GM12878 (cell line): Measurements from ENCODE around the gene AXIN1. TPM values are rescaled to one million over a fixed set of nuclear protein-coding genes. Genes with fewer than 3 reads are reported as not detected.

Source experiments
- ATAC-seq: fragments of 200-7000 bp; cut with Tn5 transposase; 3 replicates; pipeline ENCODE4 v1.9.1; 2020; ENCODE audit warnings: mild to moderate bottlenecking, moderate library complexity
- BruUV-seq: library from RNA; stranded (reverse); fragments of 400-500 nt; replicated peaks from 2 replicates; lab custom pipeline; 2021; lab: Mats Ljungman, UMichigan
- CTCF ChIA-PET: fragments of 300-600 bp; sonication (Branson Sonifier 250); formaldehyde crosslinking; extraction: SDS; loops from one replicate; lab custom pipeline; 2021; ENCODE audit warnings: inconsistent platforms; lab: Yijun Ruan, JAX
- POLR2A ChIA-PET: fragments of 350-600 bp; formaldehyde crosslinking; extraction: SDS; loops from one replicate; lab custom pipeline; 2021; ENCODE audit warnings: inconsistent platforms; lab: Charles Lee
- RAD21 ChIA-PET: fragments of 300-600 bp; sonication (Branson Sonifier 250); formaldehyde crosslinking; loops from one replicate; lab custom pipeline; 2023; ENCODE audit warnings: antibody characterized with exemption; ENCODE audit not compliant: unreplicated experiment; lab: Charles Lee
- SMC1A ChIA-PET: fragments of 300-600 bp; sonication (Branson Sonifier 250); formaldehyde crosslinking; loops from one replicate; lab custom pipeline; 2023; ENCODE audit not compliant: unreplicated experiment, uncharacterized antibody; lab: Charles Lee
- DNase-seq: peaks from one replicate; pipeline ENCODE4 v3.0.0-alpha.2; 2011; ENCODE audit warnings: low read depth, low spot score
- FAIRE-seq: peaks from 3 replicates; lab custom pipeline; 2011; peaks lifted over from hg19 to GRCh38; lab: Jason Lieb, UNC
- H2AFZ ChIP-seq: 2 replicates; pipeline ENCODE4 v1.6.0; 2011; ENCODE audit warnings: low read depth, low read length, control low read depth; ENCODE audit not compliant: control insufficient read depth
- H3K27ac ChIP-seq: 2 replicates; pipeline ENCODE4 v1.5.1; 2011; ENCODE audit warnings: control low read depth; ENCODE audit not compliant: control insufficient read depth, insufficient read depth
- H3K27me3 ChIP-seq, 2 experiments: replicated peaks in 1 of 2; 2 replicates each; pipeline versions ENCODE4 v1.6.0 to v1.6.1; 2011; ENCODE audit warnings: low read length in 1 of 2; ENCODE audit not compliant: control insufficient read depth in 2 of 2, insufficient read depth in 2 of 2
- H3K36me3 ChIP-seq, 2 experiments: 2 replicates each; pipeline ENCODE4 v1.5.1; 2011; ENCODE audit warnings: low read length in 1 of 2; ENCODE audit not compliant: control insufficient read depth in 2 of 2, insufficient read depth in 2 of 2
- H3K4me1 ChIP-seq: 2 replicates; pipeline ENCODE4 v1.6.1; 2011; ENCODE audit warnings: mild to moderate bottlenecking, low read length, moderate library complexity, mixed read lengths; ENCODE audit not compliant: control insufficient read depth, insufficient read depth
- H3K4me2 ChIP-seq: 2 replicates; pipeline ENCODE4 v1.6.0; 2011; ENCODE audit warnings: control low read depth; ENCODE audit not compliant: control insufficient read depth, insufficient read depth
- H3K4me3 ChIP-seq: fragments of 200-600 bp; sonication (generic); 2 replicates; pipeline ENCODE4 v1.5.1; 2016
- H3K79me2 ChIP-seq: 2 replicates; pipeline ENCODE4 v1.6.0; 2011; ENCODE audit warnings: low read length; ENCODE audit not compliant: control insufficient read depth, insufficient read depth
- H3K9ac ChIP-seq: 2 replicates; pipeline ENCODE4 v1.8.0; 2011; ENCODE audit warnings: low read length, control low read depth, mixed read lengths; ENCODE audit not compliant: control insufficient read depth, insufficient read depth
- H3K9me3 ChIP-seq: replicated peaks from 3 replicates; pipeline ENCODE4 v1.5.1; 2011; ENCODE audit warnings: mild to moderate bottlenecking, low read length; ENCODE audit not compliant: control insufficient read depth, insufficient read depth
- H4K20me1 ChIP-seq: 2 replicates; pipeline ENCODE4 v1.6.0; 2011; ENCODE audit not compliant: control insufficient read depth, insufficient read depth
- ATF3 ChIP-seq: IDR thresholded peaks from 2 replicates; pipeline ENCODE4 v1.6.1; 2011; ENCODE audit warnings: low read depth, mild to moderate bottlenecking, low read length, moderate library complexity, borderline replicate concordance; ENCODE audit errors: extremely low read depth
- BHLHE40 ChIP-seq, 2 experiments: fragments of 450-650 bp in 1 of 2; IDR thresholded peaks; 2 replicates each; pipeline ENCODE4 v1.6.1; 2011 to 2017; ENCODE audit warnings: low read depth in 2 of 2, borderline replicate concordance in 1 of 2, improper control_type of control experiment in 1 of 2, low read length in 1 of 2, mild to moderate bottlenecking in 1 of 2
- EGR1 ChIP-seq, 2 experiments: IDR thresholded peaks; 1 replicate in 1 of 2; 2 replicates in 1 of 2; pipeline ENCODE4 v1.6.1; 2011 to 2012; ENCODE audit warnings: low read depth in 2 of 2, low read length in 2 of 2, borderline replicate concordance in 1 of 2, mild to moderate bottlenecking in 1 of 2, moderate library complexity in 1 of 2
- EZH2 ChIP-seq: IDR thresholded peaks from 2 replicates; pipeline ENCODE4 v1.6.1; 2012; ENCODE audit warnings: low read depth, mild to moderate bottlenecking, control low read depth, inconsistent platforms, low read length, borderline replicate concordance; ENCODE audit not compliant: control insufficient read depth
- IRF4 ChIP-seq: IDR thresholded peaks from 2 replicates; pipeline ENCODE4 v1.6.1; 2011; ENCODE audit warnings: low read depth, low read length
- MYC ChIP-seq: IDR thresholded peaks from 2 replicates; pipeline ENCODE4 v1.6.1; 2011; ENCODE audit warnings: mild to moderate bottlenecking, low read length, moderate library complexity, inconsistent platforms; ENCODE audit not compliant: insufficient read depth, insufficient replicate concordance, insufficient read length, severe bottlenecking
- NRF1 ChIP-seq: conservative IDR thresholded peaks from 2 replicates; pipeline ENCODE4 v1.6.1; 2011; ENCODE audit warnings: mild to moderate bottlenecking, low read depth, low read length, improper control_type of control experiment
- PRDM15 ChIP-seq: fragments of 450-650 bp; formaldehyde crosslinking; IDR thresholded peaks from 2 replicates; pipeline ENCODE4 v1.4.0; 2020; ENCODE audit warnings: mild to moderate bottlenecking, moderate library complexity
- YY1 ChIP-seq: IDR thresholded peaks from 2 replicates; pipeline ENCODE4 v1.6.1; 2011; ENCODE audit warnings: low read depth, mild to moderate bottlenecking, low read length
- ZNF592 ChIP-seq: fragments of 450-650 bp; IDR thresholded peaks from 2 replicates; pipeline ENCODE4 v1.6.1; 2017; ENCODE audit warnings: mild to moderate bottlenecking, moderate library complexity
- WGBS: methylation state at CpG from one replicate; pipeline ENCODE4 v1.1.6; 2016; ENCODE audit warnings: low lambda C conversion rate; ENCODE audit not compliant: insufficient replicate concordance, insufficient coverage; ENCODE audit errors: missing lambda C conversion rate; 5-methylcytosine and 5-hydroxymethylcytosine counted together
- in situ Hi-C: fragments of 300-500 bp; cut with MboI; formaldehyde crosslinking; loops from 9 replicates; pipeline ENCODE4 v1.14.3; 2018; ENCODE audit warnings: mixed read lengths
- intact Hi-C: fragments of 100-400 bp; cut with micrococcal nuclease; formaldehyde crosslinking; loops from one replicate; pipeline ENCODE4 v1.14.2; 2022; ENCODE audit not compliant: unreplicated experiment
- polyA plus RNA-seq, 11 experiments: library from polyadenylated mRNA; depleted of rRNA in 4 of 11; unstranded in 6 of 11; stranded (reverse) in 5 of 11; fragments of >200 nt; fragmentation: Nextera tagmentation in 4 of 11; fragmentation: Illumina TruSeq in 1 of 11; extraction: Ambion mirVana in 4 of 11; extraction: Trizol in 1 of 11; gene quantifications; 1 replicate in 1 of 11; 2 replicates in 10 of 11; pipeline versions ENCODE4 v1.2.1 to v1.2.3, GENCODE V29; 2011 to 2016; ENCODE audit warnings: inconsistent platforms in 2 of 11, missing spikeins in 2 of 11, low read depth in 1 of 11
- total RNA-seq, 4 experiments: library from RNA; depleted of rRNA in 3 of 4; stranded (reverse); fragments of >200 nt in 3 of 4; fragmentation: Illumina TruSeq in 1 of 4; extraction: Trizol in 1 of 4; gene quantifications; 2 replicates each; pipeline versions ENCODE4 v1.2.1 to v1.2.3, GENCODE V29; 2013 to 2021

The AXIN1 gene
- total and polyA plus RNA-seq, 10 of the 15 experiments (the other 5 are each of a cell fraction or from before 2014, with no cell fraction given) = 0.26 to 27.1 (median 7.7) TPM

- no peak overlapping the region for H3K27ac ChIP-seq
- no peak overlapping the region for H3K4me2 ChIP-seq
- no peak overlapping the region for H3K4me3 ChIP-seq
- DNase-seq (no peak), FAIRE-seq (no peak), ATAC-seq (no peak)
- in situ Hi-C loops (no loop called here), intact Hi-C loops (no loop called here)
- ChIA-PET POLR2A (no interaction called here), SMC1A (no interaction called here), CTCF (interaction anchor here (1.0 kb wide), 2 partner anchors 20 to 224 kb away, joined by 3 to 4 read pairs; no protein-coding TSS in a partner anchor), RAD21 (no interaction called here)
- H2AFZ ChIP-seq = no peak overlapping the region
- no peak for TF ChIP-seq MYC
- no peak for TF ChIP-seq EZH2
- no peak for TF ChIP-seq PRDM15 (CRISPR knock-in tag)
- TF ChIP-seq EGR1 (IDR thresholded peaks at IDR 0.05; ENCODE audit: borderline replicate concordance in 1 of 2, low read depth in 2 of 2, low read length in 2 of 2) = no peak
- no peak for TF ChIP-seq ZNF592
- no peak for TF ChIP-seq BHLHE40 (IDR thresholded peaks at IDR 0.05; ENCODE audit: borderline replicate concordance in 1 of 2, low read depth in 2 of 2, low read length in 1 of 2)
- no peak for TF ChIP-seq NRF1
- TF ChIP-seq ATF3 = no peak
- no peak for TF ChIP-seq YY1
- no peak for TF ChIP-seq IRF4
- H4K20me1 ChIP-seq = no peaks in the 10 kb centered on the region
- H3K4me1 ChIP-seq = peaks cover 7% of the 10 kb centered on the region
- H3K9me3 ChIP-seq = no peaks in the 10 kb centered on the region
- H3K36me3 ChIP-seq = no peaks in the 10 kb centered on the region; a peak in 1 of 4 replicates
- BruUV-seq = no TSS peak
- peaks cover 25% of the 10 kb centered on the region for H3K79me2 ChIP-seq
- no peak overlapping the region for H3K9ac ChIP-seq
- WGBS = 75% methylated on average over 2 of the region's 2 CpGs
- H3K27me3 ChIP-seq = no peaks in the 10 kb centered on the region
These were observed 21.8 kb downstream of the AXIN1 start for GRCh38 chr16:330741-331140.
